Central memory CD8-positive, alpha-beta T cell (primary cell): ENCODE results near the gene NRCAM.

Experiments
- ATAC-seq: fragments of 150-1000 bp; cut with Tn5 transposase; replicated peaks from 2 replicates; pipeline ENCODE4 v1.10.0; 2022; ENCODE audit warnings: mild to moderate bottlenecking, moderate FRiP score, moderate number of reproducible peaks; ENCODE audit not compliant: poor library complexity, severe bottlenecking; ENCODE audit errors: extremely low read depth
- DNase-seq, 2 donors: peaks; one replicate each; pipeline ENCODE4 v3.0.0; 2021; ENCODE audit warnings: low spot score in 2 of 2
- H3K27ac Mint-ChIP-seq: one replicate; pipeline ENCODE4 v1.8.0; 2022; ENCODE audit warnings: low read depth, mild to moderate bottlenecking, moderate library complexity, mixed read lengths
- H3K27me3 Mint-ChIP-seq: one replicate; pipeline ENCODE4 v1.8.0; 2022; ENCODE audit warnings: mixed read lengths
- H3K36me3 Mint-ChIP-seq: one replicate; pipeline ENCODE4 v1.8.0; 2022; ENCODE audit warnings: mild to moderate bottlenecking, moderate library complexity, mixed read lengths; ENCODE audit not compliant: insufficient read depth
- H3K4me1 Mint-ChIP-seq: one replicate; pipeline ENCODE4 v1.8.0; 2022; ENCODE audit warnings: mixed read lengths
- H3K4me3 Mint-ChIP-seq: one replicate; pipeline ENCODE4 v1.8.0; 2022; ENCODE audit warnings: mild to moderate bottlenecking, moderate library complexity, mixed read lengths
- H3K9me3 Mint-ChIP-seq: one replicate; pipeline ENCODE4 v1.8.0; 2022; ENCODE audit warnings: mixed read lengths

NRCAM gene

DNA sequence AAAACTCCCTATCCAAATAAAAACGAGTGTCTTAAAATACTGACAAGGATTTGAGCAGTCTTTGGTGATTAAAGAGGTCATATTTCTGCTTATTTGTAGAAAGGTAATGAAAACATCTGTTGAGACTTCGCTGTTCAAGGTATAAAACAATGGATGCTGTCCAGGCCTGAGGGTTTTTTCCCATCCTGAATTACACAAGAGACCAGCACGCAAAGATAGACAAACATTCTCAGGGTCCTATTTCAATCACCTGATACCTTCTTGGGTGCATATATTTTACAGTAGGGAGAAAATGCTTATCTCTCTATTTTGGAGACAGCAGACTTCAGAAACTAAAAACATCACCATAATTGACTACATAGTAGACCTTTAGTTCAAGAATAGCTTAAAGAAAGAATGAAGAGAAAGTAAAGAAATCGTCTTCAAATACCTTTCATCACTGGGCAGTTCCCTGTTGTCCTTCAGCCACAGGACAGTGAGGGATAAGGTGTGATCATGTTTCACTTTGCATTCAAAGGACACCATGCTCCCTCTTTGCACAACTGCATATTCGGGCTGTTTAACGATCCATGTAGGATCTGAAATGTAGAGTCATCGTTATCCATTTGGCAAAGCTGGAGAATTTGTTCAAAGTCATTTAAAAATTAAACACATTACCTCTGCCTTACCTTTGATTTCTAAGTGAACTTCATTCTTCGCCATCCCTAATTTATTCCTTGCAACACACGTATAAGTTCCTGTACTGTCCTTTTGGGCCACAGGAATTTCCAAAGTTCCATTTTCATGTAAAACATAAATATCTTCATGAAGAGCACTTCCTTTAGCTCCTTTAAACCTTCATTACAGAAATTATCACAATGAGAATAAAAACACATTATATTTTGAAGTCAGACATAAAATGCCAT lies 262.4 kb downstream of the NRCAM start:
- Mint-ChIP-seq H3K36me3 (no peaks in the 10 kb centered on the region), H3K4me3 (no peak overlapping the region), H3K27ac (no peak overlapping the region), H3K27me3 (peaks cover 25% of the 10 kb centered on the region), H3K9me3 (no peaks in the 10 kb centered on the region), H3K4me1 (no peaks in the 10 kb centered on the region)
- no peak for DNase-seq
- ATAC-seq, result no peak

DNA sequence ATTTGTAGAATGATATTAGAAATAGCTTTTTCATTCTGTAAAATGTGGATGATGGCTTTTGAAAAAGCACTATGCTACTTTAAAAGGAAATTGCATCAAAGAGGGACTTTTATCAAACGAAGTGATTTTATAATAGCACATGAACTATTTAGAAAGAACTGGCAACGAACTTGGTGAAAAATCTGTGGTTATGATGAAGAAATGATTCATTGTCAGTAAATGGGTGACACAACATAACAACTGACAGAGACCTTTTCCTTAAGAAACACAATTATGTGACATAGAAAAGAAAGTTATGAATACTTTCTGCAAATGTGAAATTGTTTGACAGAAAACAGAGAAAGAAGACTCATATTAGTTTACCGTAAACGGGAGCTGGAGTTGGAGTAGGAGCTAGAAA lies 265.3 kb downstream of the NRCAM start:
- H3K27ac Mint-ChIP-seq, result no peak overlapping the region
- no peak overlapping the region for H3K4me3 Mint-ChIP-seq
- H3K4me1 Mint-ChIP-seq, result no peaks in the 10 kb centered on the region
- ATAC-seq (no peak), DNase-seq (no peak)
- H3K27me3 Mint-ChIP-seq, result peaks cover 16% of the 10 kb centered on the region
- peaks cover 1% of the 10 kb centered on the region for H3K36me3 Mint-ChIP-seq
- H3K9me3 Mint-ChIP-seq, result no peaks in the 10 kb centered on the region

DNA sequence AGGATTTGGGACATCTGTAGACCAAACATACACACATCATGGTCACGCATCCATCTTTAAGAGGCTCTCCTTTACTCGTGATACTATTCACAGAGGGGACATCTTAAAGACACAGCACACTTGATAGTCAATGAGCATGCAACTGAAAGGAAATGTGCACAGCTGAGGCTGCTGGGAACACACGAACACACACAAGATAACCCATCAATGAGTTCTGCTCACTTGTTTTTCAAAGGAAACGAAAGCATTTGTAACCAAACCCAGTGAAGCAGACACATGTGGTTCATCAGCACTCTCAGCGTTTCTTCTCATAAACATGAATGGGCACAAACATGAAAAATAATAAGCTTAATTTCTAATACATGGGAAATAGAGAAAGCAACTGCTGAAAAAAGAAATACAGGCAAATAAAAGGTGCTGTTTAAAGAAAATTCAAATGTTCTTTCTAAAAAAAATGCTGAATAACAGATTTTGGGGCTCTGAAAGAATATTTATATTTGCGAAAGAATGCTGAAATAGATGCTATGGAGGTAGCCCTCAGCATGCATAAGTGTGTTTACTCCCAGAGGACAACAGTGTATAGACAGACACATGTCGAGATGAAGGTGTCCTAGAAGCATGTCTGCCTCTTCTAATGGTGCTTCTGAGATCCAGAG lies 266.4 kb downstream of the NRCAM start:
- Mint-ChIP-seq H3K27me3 (peaks cover 16% of the 10 kb centered on the region), H3K4me1 (no peaks in the 10 kb centered on the region), H3K4me3 (no peak overlapping the region), H3K27ac (no peak overlapping the region), H3K36me3 (peaks cover 1% of the 10 kb centered on the region), H3K9me3 (no peaks in the 10 kb centered on the region)
- no peak for DNase-seq
- no peak for ATAC-seq

DNA sequence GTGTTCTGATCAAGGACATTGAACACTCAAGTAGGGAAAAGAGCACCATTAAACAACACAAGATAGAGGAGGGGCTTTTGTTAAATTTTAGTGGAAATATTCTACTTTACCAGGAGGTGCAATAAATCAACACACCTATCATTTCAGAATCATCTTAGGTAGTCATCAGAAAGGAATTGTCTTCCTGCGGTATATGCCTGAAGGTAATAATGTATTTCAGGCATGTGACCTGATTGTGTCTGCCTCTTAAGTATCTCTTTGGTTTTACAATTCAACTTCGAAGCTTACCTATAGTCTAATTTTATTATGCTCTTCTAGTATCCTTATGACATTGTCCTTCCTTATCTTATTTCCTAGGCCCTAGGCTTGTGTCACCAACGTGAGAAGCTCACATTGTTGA lies 267.5 kb downstream of the NRCAM start:
- H3K27me3 Mint-ChIP-seq, result peaks cover 4% of the 10 kb centered on the region
- ATAC-seq (no peak), DNase-seq (no peak)
- H3K36me3 Mint-ChIP-seq, result peaks cover 1% of the 10 kb centered on the region
- no peaks in the 10 kb centered on the region for H3K9me3 Mint-ChIP-seq
- H3K4me1 Mint-ChIP-seq, result no peaks in the 10 kb centered on the region
- no peak overlapping the region for H3K4me3 Mint-ChIP-seq
- no peak overlapping the region for H3K27ac Mint-ChIP-seq

DNA sequence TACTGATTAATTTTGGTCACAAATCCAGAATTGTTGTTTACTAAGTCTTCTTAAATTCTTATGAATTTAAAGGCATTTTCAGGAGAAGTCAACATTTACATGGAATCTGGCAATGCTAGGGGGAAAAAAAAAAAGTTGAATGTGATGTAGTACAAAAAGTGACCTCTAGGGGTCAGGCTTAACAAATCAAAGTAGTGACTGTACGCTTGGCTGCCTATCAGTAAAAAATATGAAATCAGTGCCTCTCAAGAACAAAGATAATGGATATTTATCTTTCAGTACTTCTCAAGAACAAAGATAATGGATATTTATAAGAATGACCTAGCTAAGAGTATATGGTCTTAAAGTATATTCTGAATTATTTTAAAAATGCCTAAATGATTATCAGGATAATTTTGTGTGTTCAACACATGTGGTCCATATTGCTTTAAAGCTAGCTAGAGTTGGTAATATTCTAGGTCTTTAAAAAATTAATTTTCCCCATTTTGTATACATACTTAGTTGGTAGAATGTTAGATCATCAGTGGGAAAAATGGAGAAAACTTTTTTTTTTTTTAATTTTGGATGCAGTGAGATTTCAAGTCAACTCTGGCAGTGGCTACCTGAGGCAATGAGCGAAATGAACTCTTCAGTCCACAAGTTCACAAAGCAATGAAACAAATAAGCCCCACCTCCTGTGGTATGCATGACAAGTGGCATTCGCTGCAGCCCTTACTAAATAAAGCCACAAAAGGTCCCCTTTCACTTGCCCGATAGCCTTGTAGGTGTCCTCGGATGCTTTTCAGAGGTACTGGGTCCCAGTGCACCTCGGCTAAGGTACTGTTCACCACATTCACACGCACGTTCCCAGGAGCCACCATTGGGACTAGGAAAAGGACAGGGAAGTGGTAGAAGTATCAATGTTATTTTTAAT lies 274.9 kb downstream of the NRCAM start:
- peaks cover under 1% of the 10 kb centered on the region for H3K36me3 Mint-ChIP-seq
- no peaks in the 10 kb centered on the region for H3K9me3 Mint-ChIP-seq
- H3K4me3 Mint-ChIP-seq, result no peak overlapping the region
- DNase-seq (no peak), ATAC-seq (no peak)
- no peak overlapping the region for H3K27ac Mint-ChIP-seq
- no peaks in the 10 kb centered on the region for H3K4me1 Mint-ChIP-seq
- peaks cover 10% of the 10 kb centered on the region for H3K27me3 Mint-ChIP-seq

DNA sequence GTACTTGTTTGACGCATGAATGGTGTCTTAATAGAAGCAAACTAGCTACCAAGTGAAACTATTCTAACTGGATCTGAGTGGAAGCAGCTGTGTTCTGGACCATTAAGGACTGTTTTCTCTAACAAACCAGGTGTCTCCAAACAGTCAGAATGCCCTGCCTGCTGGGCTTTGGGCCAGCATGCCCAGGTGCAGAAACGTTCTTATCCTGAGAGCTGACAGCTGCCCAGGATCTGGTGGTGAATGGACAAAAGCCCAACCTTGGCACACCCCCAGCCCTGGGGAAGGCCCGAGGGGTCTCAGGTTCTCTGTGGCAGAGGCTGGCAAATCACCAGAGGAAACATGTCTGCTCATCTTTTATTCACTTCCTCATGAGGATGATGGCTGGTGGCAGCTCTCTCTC lies 277.8 kb downstream of the NRCAM start:
- ATAC-seq (no peak), DNase-seq (no peak)
- Mint-ChIP-seq H3K36me3 (no peaks in the 10 kb centered on the region), H3K4me1 (no peaks in the 10 kb centered on the region), H3K27ac (no peak overlapping the region), H3K27me3 (peaks cover 19% of the 10 kb centered on the region), H3K4me3 (no peak overlapping the region), H3K9me3 (no peaks in the 10 kb centered on the region)

DNA sequence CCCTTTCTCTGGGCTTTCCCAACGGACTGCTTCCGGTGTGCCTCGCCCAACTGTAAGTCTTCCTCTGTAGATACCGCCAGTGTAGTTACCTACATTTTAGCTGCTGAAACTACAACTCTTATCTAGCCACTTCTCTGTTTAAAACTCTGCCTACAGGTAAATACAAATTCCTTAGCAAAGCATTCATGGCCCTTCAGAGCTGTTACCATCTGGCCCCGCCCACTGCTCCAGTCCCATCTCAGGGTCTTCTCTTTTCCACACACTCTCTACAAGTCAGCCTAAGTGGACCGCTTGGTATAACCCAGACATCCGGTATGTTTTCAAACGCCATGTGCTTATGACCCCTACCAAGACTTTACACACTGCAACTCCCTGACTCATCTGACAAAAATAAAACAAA lies 285.1 kb downstream of the NRCAM start:
- ATAC-seq (no peak), DNase-seq (no peak)
- Mint-ChIP-seq H3K4me1 (no peaks in the 10 kb centered on the region), H3K27ac (no peak overlapping the region), H3K27me3 (peaks cover 9% of the 10 kb centered on the region), H3K9me3 (no peaks in the 10 kb centered on the region), H3K4me3 (no peak overlapping the region), H3K36me3 (no peaks in the 10 kb centered on the region)

DNA sequence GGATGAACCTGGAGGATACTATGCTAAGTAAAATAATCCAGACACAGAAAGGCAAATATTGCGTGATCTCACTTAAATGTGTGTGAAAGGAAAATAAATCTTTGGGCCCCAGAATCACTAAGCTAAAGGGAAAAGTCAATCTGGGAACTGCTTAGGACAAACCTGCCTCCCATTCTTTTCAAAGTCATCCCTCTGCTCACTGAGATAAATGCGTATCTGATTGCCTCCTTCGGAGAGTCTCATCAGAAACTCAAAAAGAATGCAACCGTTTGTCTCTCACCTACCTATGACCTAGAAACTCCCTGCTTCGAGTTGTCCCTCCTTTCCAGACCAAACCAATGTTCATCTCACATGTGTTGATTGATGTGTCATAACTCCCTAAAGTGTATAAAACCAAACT lies 286.0 kb downstream of the NRCAM start:
- H3K27me3 Mint-ChIP-seq, result peaks cover 9% of the 10 kb centered on the region
- no peaks in the 10 kb centered on the region for H3K36me3 Mint-ChIP-seq
- no peaks in the 10 kb centered on the region for H3K9me3 Mint-ChIP-seq
- no peak for DNase-seq
- H3K4me3 Mint-ChIP-seq, result no peak overlapping the region
- ATAC-seq, result no peak
- no peak overlapping the region for H3K27ac Mint-ChIP-seq
- no peaks in the 10 kb centered on the region for H3K4me1 Mint-ChIP-seq

DNA sequence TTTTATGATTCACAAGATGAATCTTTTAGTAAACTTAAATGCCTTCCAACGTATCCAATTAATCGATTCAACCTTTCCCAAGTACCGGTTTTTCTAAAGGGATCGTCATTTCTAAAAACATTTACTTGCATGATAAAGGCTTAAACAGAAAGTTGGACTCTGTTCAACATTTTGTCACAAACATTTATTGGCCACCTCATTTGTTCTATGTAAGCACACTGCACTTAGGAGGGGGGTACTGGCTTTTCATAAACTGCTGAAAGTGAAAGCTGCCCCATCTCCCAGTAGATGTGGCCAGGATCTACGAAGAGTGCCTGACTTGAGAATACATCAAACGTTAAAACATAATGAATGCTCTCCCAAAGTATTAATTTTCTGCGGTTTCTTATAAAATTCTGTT lies 288.8 kb downstream of the NRCAM start:
- Mint-ChIP-seq H3K4me3 (no peak overlapping the region), H3K9me3 (no peaks in the 10 kb centered on the region), H3K27me3 (no peaks in the 10 kb centered on the region), H3K27ac (no peak overlapping the region), H3K36me3 (no peaks in the 10 kb centered on the region), H3K4me1 (no peaks in the 10 kb centered on the region)
- DNase-seq (no peak), ATAC-seq (no peak)

DNA sequence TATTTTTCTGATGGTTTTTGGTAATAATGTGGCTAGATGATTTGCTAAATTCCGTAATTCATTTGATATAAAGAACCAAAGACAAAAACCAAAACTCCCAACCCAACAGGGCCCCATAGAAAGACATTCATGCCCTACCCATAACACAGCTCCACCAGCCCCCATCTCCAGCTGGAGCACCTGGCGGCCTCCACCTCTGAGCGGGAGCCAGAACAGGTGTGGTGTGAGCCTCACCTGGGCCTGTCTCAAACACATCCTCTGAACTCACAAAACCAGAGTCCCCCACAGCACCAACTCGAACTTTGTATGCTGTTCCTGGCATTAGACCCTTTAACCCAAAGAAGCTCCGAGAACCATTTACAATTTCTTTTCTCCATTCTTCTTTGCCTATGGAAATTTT lies 289.5 kb downstream of the NRCAM start:
- no peaks in the 10 kb centered on the region for H3K9me3 Mint-ChIP-seq
- no peaks in the 10 kb centered on the region for H3K4me1 Mint-ChIP-seq
- no peak overlapping the region for H3K4me3 Mint-ChIP-seq
- no peak for DNase-seq
- no peaks in the 10 kb centered on the region for H3K36me3 Mint-ChIP-seq
- H3K27me3 Mint-ChIP-seq, result no peaks in the 10 kb centered on the region
- no peak for ATAC-seq
- no peak overlapping the region for H3K27ac Mint-ChIP-seq

DNA sequence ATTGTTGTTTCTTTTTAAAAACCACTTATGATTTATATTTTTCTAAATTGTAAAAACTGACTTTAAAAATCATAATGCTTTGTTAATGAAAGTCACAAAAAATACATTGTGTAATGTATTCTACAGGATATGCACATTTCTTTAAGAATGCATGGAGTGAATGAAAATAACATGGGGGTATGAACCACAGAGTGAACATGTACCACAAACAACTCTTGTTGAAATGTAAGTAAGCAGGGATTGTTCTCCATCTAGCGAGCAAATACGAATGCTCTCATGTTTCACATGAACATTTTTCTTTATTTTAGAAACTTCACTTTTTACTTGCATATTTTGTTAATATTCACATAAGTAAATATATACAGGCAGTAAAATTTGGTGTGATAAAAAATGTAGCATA lies 290.5 kb downstream of the NRCAM start:
- H3K36me3 Mint-ChIP-seq, result no peaks in the 10 kb centered on the region
- H3K4me1 Mint-ChIP-seq, result no peaks in the 10 kb centered on the region
- H3K27me3 Mint-ChIP-seq, result no peaks in the 10 kb centered on the region
- H3K4me3 Mint-ChIP-seq, result no peak overlapping the region
- ATAC-seq (no peak), DNase-seq (no peak)
- H3K9me3 Mint-ChIP-seq, result no peaks in the 10 kb centered on the region
- H3K27ac Mint-ChIP-seq, result no peak overlapping the region

DNA sequence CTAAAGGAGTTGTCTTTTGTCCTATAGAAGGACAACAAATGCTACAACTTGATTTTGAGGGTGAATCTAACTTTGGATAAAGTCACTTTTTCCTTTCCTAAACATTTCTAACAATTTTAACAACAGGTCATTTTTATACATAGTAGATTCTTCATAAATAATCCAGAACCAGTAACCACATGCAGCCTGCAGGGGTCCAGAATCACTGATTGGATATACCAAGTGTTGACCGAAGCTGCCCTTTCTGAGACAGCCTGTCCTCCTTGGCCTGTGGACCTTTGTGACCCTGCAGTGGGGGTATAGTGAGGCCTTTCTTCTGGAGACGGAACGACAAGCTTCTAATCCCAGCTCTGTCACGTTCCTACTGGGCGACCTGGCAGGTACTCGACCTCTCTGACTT lies 291.3 kb downstream of the NRCAM start:
- H3K27ac Mint-ChIP-seq, result no peak overlapping the region
- no peaks in the 10 kb centered on the region for H3K9me3 Mint-ChIP-seq
- DNase-seq, result no peak
- no peak for ATAC-seq
- no peaks in the 10 kb centered on the region for H3K27me3 Mint-ChIP-seq
- no peaks in the 10 kb centered on the region for H3K36me3 Mint-ChIP-seq
- no peak overlapping the region for H3K4me3 Mint-ChIP-seq
- no peaks in the 10 kb centered on the region for H3K4me1 Mint-ChIP-seq
